ENCODE measurements around the gene ANLN.

- TF ChIP-seq CTCF (optimal IDR thresholded peaks at IDR 0.05 in 1 of 3, IDR thresholded peaks at IDR 0.05 in 1 of 3, conservative IDR thresholded peaks at IDR 0.05 in 1 of 3; ENCODE audit: extremely low read depth in 1 of 3, insufficient read depth in 2 of 3, low read length in 3 of 3) (no peak), EZH2 (IDR thresholded peaks at IDR 0.05; ENCODE audit: low read length) (no peak)
These were observed 50.0 kb downstream of the ANLN start for GRCh38 chr7:36439624-36440023.

Data from keratinocyte (primary cell).